Choroid plexus epithelial cell (primary cell): ENCODE measurements around the gene CLDN17.

Experiments used
- DNase-seq: peaks from one replicate; pipeline ENCODE4 v3.0.0-alpha.2; 2010; ENCODE audit warnings: low read depth
- H3K4me3 ChIP-seq: 2 replicates; pipeline ENCODE4 v1.5.1; 2011; ENCODE audit warnings: low read depth, mild to moderate bottlenecking, control low read depth, low read length, moderate library complexity
- TF ChIP-seq, protein P1 (sequence below): conservative IDR thresholded peaks from 2 replicates; pipeline ENCODE4 v1.5.1; 2011; ENCODE audit warnings: low read depth, mild to moderate bottlenecking, control low read depth, inconsistent platforms, low read length, moderate library complexity

CLDN17 gene

DNA sequence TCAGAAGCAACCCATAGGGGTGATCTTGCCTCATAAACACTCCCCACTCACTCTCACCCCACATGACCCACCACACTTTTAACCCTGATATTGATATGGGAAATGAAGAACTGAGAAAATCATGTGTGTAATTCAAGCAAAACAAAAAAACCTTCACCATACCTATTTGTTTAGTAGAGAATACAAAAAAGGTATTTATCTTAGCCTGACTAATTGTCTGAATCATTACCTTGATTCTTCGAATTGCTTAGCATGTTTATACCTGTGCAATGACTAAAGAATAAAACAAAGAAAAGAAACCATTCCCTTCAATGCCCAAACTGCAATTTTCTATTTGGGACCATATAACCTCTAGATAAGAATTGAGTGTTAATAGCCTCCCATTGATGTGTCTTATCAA, 1.8 kb downstream of the CLDN17 start:
- TF ChIP-seq, protein P1, sequence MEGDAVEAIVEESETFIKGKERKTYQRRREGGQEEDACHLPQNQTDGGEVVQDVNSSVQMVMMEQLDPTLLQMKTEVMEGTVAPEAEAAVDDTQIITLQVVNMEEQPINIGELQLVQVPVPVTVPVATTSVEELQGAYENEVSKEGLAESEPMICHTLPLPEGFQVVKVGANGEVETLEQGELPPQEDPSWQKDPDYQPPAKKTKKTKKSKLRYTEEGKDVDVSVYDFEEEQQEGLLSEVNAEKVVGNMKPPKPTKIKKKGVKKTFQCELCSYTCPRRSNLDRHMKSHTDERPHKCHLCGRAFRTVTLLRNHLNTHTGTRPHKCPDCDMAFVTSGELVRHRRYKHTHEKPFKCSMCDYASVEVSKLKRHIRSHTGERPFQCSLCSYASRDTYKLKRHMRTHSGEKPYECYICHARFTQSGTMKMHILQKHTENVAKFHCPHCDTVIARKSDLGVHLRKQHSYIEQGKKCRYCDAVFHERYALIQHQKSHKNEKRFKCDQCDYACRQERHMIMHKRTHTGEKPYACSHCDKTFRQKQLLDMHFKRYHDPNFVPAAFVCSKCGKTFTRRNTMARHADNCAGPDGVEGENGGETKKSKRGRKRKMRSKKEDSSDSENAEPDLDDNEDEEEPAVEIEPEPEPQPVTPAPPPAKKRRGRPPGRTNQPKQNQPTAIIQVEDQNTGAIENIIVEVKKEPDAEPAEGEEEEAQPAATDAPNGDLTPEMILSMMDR, result no peak
- H3K4me3 ChIP-seq, result no peak overlapping the region
- DNase-seq, result no peak

DNA sequence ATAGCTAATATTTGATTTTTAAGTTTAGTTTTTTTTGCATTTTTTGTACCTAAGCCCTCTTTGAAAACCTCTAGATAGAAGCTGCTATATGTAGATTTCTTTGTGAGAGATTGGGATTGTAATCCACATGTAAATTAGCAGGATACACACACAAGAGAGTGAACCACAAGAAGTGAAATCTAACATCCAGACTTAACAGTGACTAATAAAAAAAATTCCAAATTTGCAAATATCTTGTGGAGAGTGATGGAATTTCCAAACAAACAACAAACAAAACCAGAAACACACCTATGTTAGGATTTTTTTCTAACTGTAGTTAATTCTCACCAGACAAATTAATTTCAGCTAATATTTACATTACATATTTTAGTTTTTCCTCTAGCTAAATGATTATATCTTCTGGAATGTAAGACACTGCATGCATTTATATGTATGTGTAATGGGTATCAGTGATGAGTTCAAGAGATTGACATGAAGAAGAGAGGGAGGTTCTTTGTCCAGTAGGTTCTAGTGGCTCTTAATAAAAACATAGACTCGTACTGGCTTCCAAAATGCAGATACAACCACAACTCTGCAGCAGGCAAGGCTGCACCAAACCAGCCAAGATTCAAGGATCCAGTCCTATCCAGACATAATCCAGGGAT, 12.8 kb downstream of the CLDN17 start:
- no peak overlapping the region for H3K4me3 ChIP-seq
- TF ChIP-seq, protein P1, result no peak
- no peak for DNase-seq

DNA sequence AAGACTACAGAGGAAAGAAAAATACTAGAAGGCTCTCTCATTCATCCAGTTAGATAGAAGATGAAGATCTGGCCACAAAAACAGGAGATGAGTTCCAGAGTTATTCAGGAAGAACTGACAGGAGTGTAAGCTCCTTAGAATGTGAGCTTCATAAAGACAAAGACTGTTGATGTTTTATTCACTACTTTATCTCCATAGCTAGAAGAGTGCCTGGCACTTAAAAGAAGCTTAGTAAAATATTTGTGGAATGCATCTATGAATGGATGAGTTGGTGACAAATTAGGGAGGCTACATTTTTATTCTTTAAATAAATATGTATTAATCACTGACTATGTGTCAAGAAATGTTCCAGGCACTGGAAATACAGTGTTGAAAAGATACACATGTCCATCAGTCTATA, 13.8 kb downstream of the CLDN17 start:
- H3K4me3 ChIP-seq, result no peak overlapping the region
- TF ChIP-seq, protein P1, result no peak
- DNase-seq, result no peak

DNA sequence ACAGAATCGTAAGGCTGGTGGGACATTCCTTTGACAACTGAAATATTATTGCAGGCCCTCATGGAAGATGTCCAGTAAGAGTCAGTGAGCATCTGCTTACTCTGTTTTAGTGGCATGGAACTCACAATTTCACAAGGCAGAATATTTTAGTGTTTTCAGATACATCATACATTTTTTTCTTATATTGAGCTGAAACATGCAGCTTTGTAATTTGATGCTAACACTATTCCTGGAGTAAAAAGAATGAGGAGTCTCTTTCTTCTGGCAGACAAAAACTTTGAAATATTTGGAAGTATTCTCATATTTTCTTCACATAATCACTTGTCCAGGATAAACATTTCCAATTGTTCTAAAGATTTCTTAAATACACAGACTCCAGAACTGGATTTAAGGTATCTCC, 17.7 kb downstream of the CLDN17 start:
- no peak overlapping the region for H3K4me3 ChIP-seq
- TF ChIP-seq, protein P1, result no peak
- no peak for DNase-seq

DNA sequence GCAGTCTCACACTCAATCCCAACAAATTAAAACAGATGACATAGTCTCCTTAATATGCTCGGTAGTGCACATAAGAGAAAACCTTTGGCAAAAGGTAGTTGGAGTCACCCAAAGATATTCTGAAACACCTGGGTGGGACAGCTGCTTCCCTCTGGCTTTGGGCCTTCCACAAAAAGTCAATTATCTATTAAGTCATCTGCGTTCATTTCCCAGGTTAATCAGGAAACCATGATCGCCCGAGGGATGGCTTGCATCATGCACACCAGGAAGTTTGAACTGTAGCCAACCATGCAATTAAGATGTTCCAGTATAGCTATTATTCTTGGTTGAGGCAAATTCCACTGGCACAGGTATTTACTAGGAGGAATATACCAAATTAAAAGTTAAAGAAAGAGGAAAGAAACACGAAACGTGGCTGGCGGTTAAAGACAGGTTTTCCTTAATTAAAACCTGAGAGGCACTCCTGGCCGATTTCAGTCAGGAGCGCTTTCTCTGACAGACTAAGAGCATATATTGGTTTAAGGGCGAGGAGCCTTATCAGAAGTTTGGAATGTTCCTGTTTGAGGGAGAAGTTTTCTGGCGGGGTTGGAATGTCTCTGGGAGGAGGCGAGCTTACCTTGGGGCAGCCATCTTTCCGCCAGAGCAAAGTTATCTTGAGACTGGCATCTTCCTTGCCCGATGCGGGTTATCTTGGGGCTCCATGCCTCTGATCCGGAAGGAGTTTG, 19.9 kb downstream of the CLDN17 start:
- H3K4me3 ChIP-seq, result no peak overlapping the region
- TF ChIP-seq, protein P1, result no peak

DNA sequence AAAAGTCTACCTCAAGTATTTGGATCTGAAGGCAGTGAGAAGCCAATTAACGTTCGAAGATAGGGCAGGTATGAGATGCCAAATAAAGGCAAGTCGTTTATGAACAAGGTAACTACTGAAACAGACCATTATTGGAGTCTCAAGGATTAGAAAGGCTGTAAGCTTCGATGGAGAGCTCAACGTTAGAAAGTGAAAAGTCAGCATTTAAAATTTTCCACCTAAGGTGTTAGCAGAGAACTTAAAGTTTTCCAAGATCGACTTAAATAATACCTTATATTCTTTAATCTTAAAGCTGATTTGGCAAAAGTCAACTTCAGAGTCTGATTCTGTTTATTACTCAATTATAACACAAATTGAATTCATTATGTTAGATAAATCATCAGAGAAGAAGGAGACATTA, 28.1 kb downstream of the CLDN17 start:
- no peak for DNase-seq
- no peak overlapping the region for H3K4me3 ChIP-seq
- TF ChIP-seq, protein P1, result no peak

More for the DNA sequence above, 19.9 kb downstream of the CLDN17 start:
- DNase-seq, result no peak

DNA sequence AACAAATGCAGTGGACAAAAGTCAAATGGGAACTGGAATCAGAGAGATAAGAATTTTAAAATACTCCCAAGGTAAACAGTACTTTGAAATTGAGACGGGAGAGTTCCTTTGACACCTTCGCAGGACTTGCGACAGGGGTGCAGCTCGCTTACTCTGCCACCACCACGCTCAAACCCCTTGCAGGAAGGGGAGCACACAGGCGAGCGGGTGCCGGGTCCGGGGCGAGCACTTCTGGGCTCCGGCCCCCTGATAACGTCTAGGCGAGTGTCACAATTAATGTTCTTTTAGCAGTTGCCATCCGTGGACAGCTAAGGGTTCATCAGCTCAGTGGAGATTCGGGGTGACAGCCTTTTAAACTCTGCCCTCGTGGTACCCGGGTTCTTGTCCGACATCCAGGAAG, 37.4 kb downstream of the CLDN17 start:
- no peak overlapping the region for H3K4me3 ChIP-seq
- DNase-seq, result no peak
- TF ChIP-seq, protein P1, result no peak
